ENCODE data around the gene UBE2O.

Gene UBE2O

GRCh38 chr17:76437467-76438402 is 15.2 kb downstream of the UBE2O start:
- Histone ChIP-seq H3K4me1 (ENCODE audit: control insufficient read depth, insufficient read depth, low read length, poor library complexity, severe bottlenecking) (peaks cover 9% of the 10 kb centered on the region), H3K36me3 (ENCODE audit: control insufficient read depth, insufficient read depth, low read length) (no peaks in the 10 kb centered on the region), H3K9me3 (ENCODE audit: control insufficient read depth, low read length) (no peaks in the 10 kb centered on the region), H3K4me3 (ENCODE audit: extremely low read depth, insufficient read depth, low read length, poor library complexity, severe bottlenecking) (no peak overlapping the region), H3K27ac (ENCODE audit: low read depth, low read length, severe bottlenecking) (no peak overlapping the region)
- WGBS, 2 experiments (ENCODE audit: insufficient coverage in 2 of 2) = 87 to 95% methylated on average over 7 to 9 of the region's 13 CpGs

GRCh38 chr17:76435751-76436150 is 17.2 kb downstream of the UBE2O start:
- Histone ChIP-seq H3K9me3 (ENCODE audit: control insufficient read depth, low read length) (no peaks in the 10 kb centered on the region), H3K4me1 (ENCODE audit: control insufficient read depth, insufficient read depth, low read length, poor library complexity, severe bottlenecking) (peaks cover 5% of the 10 kb centered on the region), H3K27ac (ENCODE audit: low read depth, low read length, severe bottlenecking) (no peak overlapping the region), H3K4me3 (ENCODE audit: extremely low read depth, insufficient read depth, low read length, poor library complexity, severe bottlenecking) (no peak overlapping the region), H3K36me3 (ENCODE audit: control insufficient read depth, insufficient read depth, low read length) (no peaks in the 10 kb centered on the region)
- WGBS, 2 experiments (ENCODE audit: insufficient coverage in 2 of 2) = 94 to 99% methylated on average over 9 to 11 of the region's 11 CpGs

- Histone ChIP-seq H3K9me3 (ENCODE audit: control insufficient read depth, low read length) (no peaks in the 10 kb centered on the region), H3K27ac (ENCODE audit: low read depth, low read length, severe bottlenecking) (no peak overlapping the region)
Measured at GRCh38 chr17:76434870-76435269, 18.1 kb downstream of the UBE2O start.

GRCh38 chr17:76433693-76434092 is 19.3 kb downstream of the UBE2O start:
- H3K9me3 ChIP-seq (ENCODE audit: control insufficient read depth, low read length) = no peaks in the 10 kb centered on the region
- H3K4me1 ChIP-seq (ENCODE audit: control insufficient read depth, insufficient read depth, low read length, poor library complexity, severe bottlenecking) = no peaks in the 10 kb centered on the region
- no peak overlapping the region for H3K4me3 ChIP-seq (ENCODE audit: extremely low read depth, insufficient read depth, low read length, poor library complexity, severe bottlenecking)
- 95 to 97% methylated on average over 8 to 9 of the region's 9 CpGs for WGBS, 2 experiments (ENCODE audit: insufficient coverage in 2 of 2)
- H3K27ac ChIP-seq (ENCODE audit: low read depth, low read length, severe bottlenecking) = no peak overlapping the region
- no peaks in the 10 kb centered on the region for H3K36me3 ChIP-seq (ENCODE audit: control insufficient read depth, insufficient read depth, low read length)

More at GRCh38 chr17:76434870-76435269, 18.1 kb downstream of the UBE2O start:
- Histone ChIP-seq H3K4me1 (ENCODE audit: control insufficient read depth, insufficient read depth, low read length, poor library complexity, severe bottlenecking) (peaks cover 3% of the 10 kb centered on the region), H3K36me3 (ENCODE audit: control insufficient read depth, insufficient read depth, low read length) (no peaks in the 10 kb centered on the region), H3K4me3 (ENCODE audit: extremely low read depth, insufficient read depth, low read length, poor library complexity, severe bottlenecking) (no peak overlapping the region)
- WGBS, 2 experiments (ENCODE audit: insufficient coverage in 2 of 2) = 96 to 100% methylated on average over 1 to 4 of the region's 7 CpGs

GRCh38 chr17:76432712-76433336 is 20.1 kb downstream of the UBE2O start:
- WGBS, 2 experiments (ENCODE audit: insufficient coverage in 2 of 2) = 93 to 100% methylated on average over 2 to 3 of the region's 3 CpGs
- Histone ChIP-seq H3K4me1 (ENCODE audit: control insufficient read depth, insufficient read depth, low read length, poor library complexity, severe bottlenecking) (no peaks in the 10 kb centered on the region), H3K4me3 (ENCODE audit: extremely low read depth, insufficient read depth, low read length, poor library complexity, severe bottlenecking) (no peak overlapping the region), H3K36me3 (ENCODE audit: control insufficient read depth, insufficient read depth, low read length) (no peaks in the 10 kb centered on the region), H3K27ac (ENCODE audit: low read depth, low read length, severe bottlenecking) (no peak overlapping the region), H3K9me3 (ENCODE audit: control insufficient read depth, low read length) (no peaks in the 10 kb centered on the region)

- no peaks in the 10 kb centered on the region for H3K4me1 ChIP-seq (ENCODE audit: control insufficient read depth, insufficient read depth, low read length, poor library complexity, severe bottlenecking)
- H3K36me3 ChIP-seq (ENCODE audit: control insufficient read depth, insufficient read depth, low read length) = no peaks in the 10 kb centered on the region
- 80 to 100% methylated on average over 1 to 2 of the region's 6 CpGs for WGBS, 2 experiments (ENCODE audit: insufficient coverage in 2 of 2)
- no peak overlapping the region for H3K4me3 ChIP-seq (ENCODE audit: extremely low read depth, insufficient read depth, low read length, poor library complexity, severe bottlenecking)
- H3K9me3 ChIP-seq (ENCODE audit: control insufficient read depth, low read length) = no peaks in the 10 kb centered on the region
- no peak overlapping the region for H3K27ac ChIP-seq (ENCODE audit: low read depth, low read length, severe bottlenecking)
Measured at GRCh38 chr17:76432004-76432403, 20.9 kb downstream of the UBE2O start.

GRCh38 chr17:76431509-76431908 is 21.4 kb downstream of the UBE2O start:
- Histone ChIP-seq H3K4me3 (ENCODE audit: extremely low read depth, insufficient read depth, low read length, poor library complexity, severe bottlenecking) (no peak overlapping the region), H3K4me1 (ENCODE audit: control insufficient read depth, insufficient read depth, low read length, poor library complexity, severe bottlenecking) (no peaks in the 10 kb centered on the region), H3K9me3 (ENCODE audit: control insufficient read depth, low read length) (no peaks in the 10 kb centered on the region), H3K36me3 (ENCODE audit: control insufficient read depth, insufficient read depth, low read length) (no peaks in the 10 kb centered on the region), H3K27ac (ENCODE audit: low read depth, low read length, severe bottlenecking) (no peak overlapping the region)
- 71% methylated on average over 1 of the region's 2 CpGs; no CpG with 5 or more reads in 1 of the 2 experiments for WGBS, 2 experiments (ENCODE audit: insufficient coverage in 2 of 2)

- Histone ChIP-seq H3K4me1 (ENCODE audit: control insufficient read depth, insufficient read depth, low read length, poor library complexity, severe bottlenecking) (no peaks in the 10 kb centered on the region), H3K36me3 (ENCODE audit: control insufficient read depth, insufficient read depth, low read length) (no peaks in the 10 kb centered on the region), H3K4me3 (ENCODE audit: extremely low read depth, insufficient read depth, low read length, poor library complexity, severe bottlenecking) (no peak overlapping the region), H3K27ac (ENCODE audit: low read depth, low read length, severe bottlenecking) (no peak overlapping the region), H3K9me3 (ENCODE audit: control insufficient read depth, low read length) (no peaks in the 10 kb centered on the region)
- WGBS, 2 experiments (ENCODE audit: insufficient coverage in 2 of 2) = no CpG with 5 or more reads among the region's 1 CpG
Measured at GRCh38 chr17:76428511-76428910, 24.4 kb downstream of the UBE2O start.

GRCh38 chr17:76427501-76428231 is 25.3 kb downstream of the UBE2O start:
- 95 to 97% methylated on average over 4 to 7 of the region's 8 CpGs for WGBS, 2 experiments (ENCODE audit: insufficient coverage in 2 of 2)
- Histone ChIP-seq H3K4me3 (ENCODE audit: extremely low read depth, insufficient read depth, low read length, poor library complexity, severe bottlenecking) (no peak overlapping the region), H3K27ac (ENCODE audit: low read depth, low read length, severe bottlenecking) (no peak overlapping the region), H3K9me3 (ENCODE audit: control insufficient read depth, low read length) (no peaks in the 10 kb centered on the region), H3K4me1 (ENCODE audit: control insufficient read depth, insufficient read depth, low read length, poor library complexity, severe bottlenecking) (no peaks in the 10 kb centered on the region), H3K36me3 (ENCODE audit: control insufficient read depth, insufficient read depth, low read length) (peaks cover 3% of the 10 kb centered on the region)

- Histone ChIP-seq H3K27ac (ENCODE audit: low read depth, low read length, severe bottlenecking) (no peak overlapping the region), H3K4me1 (ENCODE audit: control insufficient read depth, insufficient read depth, low read length, poor library complexity, severe bottlenecking) (no peaks in the 10 kb centered on the region), H3K4me3 (ENCODE audit: extremely low read depth, insufficient read depth, low read length, poor library complexity, severe bottlenecking) (no peak overlapping the region), H3K36me3 (ENCODE audit: control insufficient read depth, insufficient read depth, low read length) (peaks cover 3% of the 10 kb centered on the region), H3K9me3 (ENCODE audit: control insufficient read depth, low read length) (no peaks in the 10 kb centered on the region)
- 100% methylated on average over 1 to 3 of the region's 3 CpGs for WGBS, 2 experiments (ENCODE audit: insufficient coverage in 2 of 2)
Measured at GRCh38 chr17:76426853-76427252, 26.1 kb downstream of the UBE2O start.
